GM23248 (cell line): Measurements from ENCODE around the gene GPATCH2.

Source experiments
- EZH2 ChIP-seq: fragments of 200-600 bp; sonication (generic); IDR thresholded peaks from 2 replicates; pipeline ENCODE4 v1.6.1; 2018; ENCODE audit warnings: antibody characterized with exemption, mild to moderate bottlenecking; ENCODE audit not compliant: insufficient read depth, poor library complexity, severe bottlenecking
- EZH2phosphoT487 ChIP-seq: fragments of 200-600 bp; sonication (generic); IDR thresholded peaks from 2 replicates; pipeline ENCODE4 v1.6.1; 2018; ENCODE audit warnings: antibody characterized with exemption, moderate library complexity, mild to moderate bottlenecking, low read depth; ENCODE audit not compliant: insufficient read depth

DNA sequence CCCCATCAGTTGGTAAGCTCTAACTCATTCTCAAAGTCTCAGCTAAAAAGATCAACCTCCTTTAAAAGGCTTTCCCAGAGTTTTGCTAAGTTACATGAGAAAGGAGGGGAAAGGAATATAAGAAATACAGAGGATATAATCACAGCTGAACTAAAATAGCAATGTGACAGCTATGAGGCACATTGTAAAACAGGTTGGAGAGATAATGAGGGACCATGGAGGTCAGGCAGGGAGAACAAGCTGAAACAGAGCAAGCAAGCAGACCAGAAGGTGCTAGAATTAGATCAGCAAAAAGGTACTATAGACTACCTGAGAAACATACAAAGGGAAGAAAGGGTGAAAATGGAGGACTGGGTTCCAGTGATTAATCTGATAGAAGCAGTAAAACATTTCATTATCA, 28.5 kb downstream of the GPATCH2 start:
- TF ChIP-seq EZH2 = no peak
- no peak for TF ChIP-seq EZH2phosphoT487
